GM12864 (cell line): ENCODE results near the gene ITPK1.
"Not testable (repeated sequence)": the region's sequence is repeated elsewhere in the genome, so short reads cannot be mapped to it uniquely, and the experiment has no call there.

ENCODE experiments used
- DNase-seq: peaks from one replicate; pipeline ENCODE4 v3.0.0-alpha.2; 2011; ENCODE audit warnings: low read depth
- H3K4me3 ChIP-seq: 2 replicates; pipeline ENCODE4 v1.5.1; 2011; ENCODE audit warnings: mild to moderate bottlenecking, low read depth, low read length, control low read depth
- CTCF ChIP-seq: IDR thresholded peaks from 2 replicates; pipeline ENCODE4 v1.5.1; 2011; ENCODE audit warnings: low read depth, mild to moderate bottlenecking, moderate library complexity, low read length, control low read depth, inconsistent platforms; ENCODE audit errors: missing control alignments

Gene ITPK1

DNA sequence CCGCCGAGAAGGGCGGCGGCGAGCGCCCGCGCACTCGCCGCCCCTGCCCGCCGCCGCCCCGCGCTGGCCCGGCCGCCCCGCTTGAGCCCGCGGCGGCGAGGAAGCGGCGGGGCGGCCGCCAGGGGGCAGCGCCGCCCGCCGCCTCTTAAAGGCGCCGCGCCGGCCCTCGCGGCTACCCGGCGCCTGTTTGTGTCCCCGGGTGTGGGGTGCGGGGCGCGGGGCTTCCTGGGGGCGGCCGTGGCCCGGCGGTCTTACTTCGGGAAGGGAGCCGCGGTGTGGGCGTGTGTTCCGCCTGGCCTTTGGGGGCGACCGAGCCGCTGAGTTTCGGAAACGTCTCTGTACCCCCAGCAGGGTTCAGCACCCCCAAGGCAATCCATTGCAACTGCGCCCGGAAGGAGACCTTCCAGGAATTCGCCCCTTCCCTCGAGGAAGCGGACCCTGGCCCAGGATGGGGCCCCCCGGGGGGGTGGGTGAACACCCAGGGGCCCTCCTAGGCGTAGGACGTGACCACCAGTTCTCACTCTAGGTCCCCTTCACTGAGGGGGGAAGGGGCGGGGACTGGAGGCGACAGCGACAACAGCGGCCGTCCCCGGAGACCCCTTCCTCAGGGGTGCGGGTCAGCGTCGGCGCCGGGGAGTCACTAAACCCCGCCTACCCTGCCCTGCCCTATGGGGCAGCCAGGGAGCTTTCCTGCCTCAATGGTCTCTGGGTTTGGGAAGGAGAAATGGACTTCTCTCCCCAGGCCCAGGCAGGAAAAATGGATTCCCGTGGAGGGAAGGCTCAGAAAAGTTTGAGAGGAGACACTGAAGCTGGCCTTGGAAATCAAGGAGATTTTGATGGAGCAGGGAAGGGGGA is at the start of gene ITPK1:
Gene ITPK1 (minus strand): TSS at position 105 of the 855 bp plus-strand sequence. CDS start 762 bp downstream, outside the sequence.
- peak within 1 kb of the TSS; percentile 78 for H3K4me3 ChIP-seq
- DNase-seq = no peak
- peak; percentile 41 for TF ChIP-seq CTCF

GRCh38 chr14:93163564-93163963 is 47.8 kb upstream of the ITPK1 start:
- H3K4me3 ChIP-seq = no peak overlapping the region
- DNase-seq = no peak
- TF ChIP-seq CTCF = no peak

DNA sequence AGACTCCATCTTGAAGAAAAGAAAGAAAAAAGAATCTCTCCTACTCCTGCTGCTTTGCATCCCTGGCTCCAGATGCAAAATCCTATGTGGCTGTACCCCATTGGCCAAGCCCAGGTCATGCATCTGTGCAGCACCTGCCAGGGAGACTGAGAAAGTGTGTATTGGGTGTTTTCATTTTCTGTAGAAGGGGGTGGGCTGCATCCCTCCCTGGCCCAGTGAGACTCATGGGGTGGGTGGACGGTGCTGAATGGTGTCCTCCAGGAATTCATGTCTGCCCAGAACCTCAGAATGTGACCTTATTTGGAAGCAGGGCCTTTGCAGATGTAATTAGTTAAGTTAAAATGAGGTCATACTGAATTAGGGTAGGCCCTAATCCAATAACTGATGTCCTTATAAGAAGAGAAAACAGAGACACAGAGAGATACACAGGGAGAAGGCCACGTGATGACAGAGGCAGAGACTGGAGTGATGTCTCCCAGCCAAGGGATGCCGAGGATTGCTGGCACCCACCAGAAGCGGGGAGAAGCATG is 45.8 kb upstream of the ITPK1 start:
- no peak for TF ChIP-seq CTCF
- no peak for DNase-seq
- no peak overlapping the region for H3K4me3 ChIP-seq

GRCh38 chr14:93160353-93160801 is 44.7 kb upstream of the ITPK1 start:
- no peak overlapping the region for H3K4me3 ChIP-seq
- no peak for DNase-seq
- peak; percentile 47 for TF ChIP-seq CTCF

DNA sequence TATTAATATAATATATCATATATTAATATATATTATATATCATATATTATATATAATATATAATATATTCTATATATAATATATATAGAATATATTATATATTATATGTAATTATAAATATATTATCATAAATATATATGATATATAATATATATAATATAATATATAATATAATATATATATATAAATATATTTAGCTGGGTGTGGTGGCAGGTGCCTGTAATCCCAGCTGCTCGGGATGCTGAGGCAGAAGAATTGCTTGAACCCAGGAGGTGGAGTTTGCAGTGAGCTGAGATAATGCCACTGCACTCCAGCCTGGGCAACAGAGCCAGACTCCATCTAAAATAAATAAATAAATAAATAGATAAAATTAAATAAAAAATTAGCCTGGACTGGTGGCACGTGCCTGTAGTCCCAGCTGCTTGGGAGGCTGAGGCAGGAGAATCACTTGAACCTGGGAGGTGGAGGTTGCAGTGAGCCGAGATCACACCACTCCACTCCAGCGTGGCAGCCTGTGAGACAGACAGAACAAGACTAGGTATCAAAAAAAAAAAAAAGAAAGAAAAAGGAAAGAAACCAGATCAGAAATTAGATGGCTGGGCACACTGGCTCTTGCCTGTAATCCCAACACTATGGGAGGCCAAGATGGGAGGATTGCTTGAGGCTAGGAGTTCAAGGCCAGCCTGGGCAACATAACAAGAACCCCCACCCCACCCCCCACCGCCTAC is 44.1 kb upstream of the ITPK1 start:
- H3K4me3 ChIP-seq, DNase-seq: not testable (repeated sequence)

- not testable (repeated sequence) for H3K4me3 ChIP-seq, DNase-seq
These were observed 42.6 kb upstream of the ITPK1 start for GRCh38 chr14:93158349-93158748.

DNA sequence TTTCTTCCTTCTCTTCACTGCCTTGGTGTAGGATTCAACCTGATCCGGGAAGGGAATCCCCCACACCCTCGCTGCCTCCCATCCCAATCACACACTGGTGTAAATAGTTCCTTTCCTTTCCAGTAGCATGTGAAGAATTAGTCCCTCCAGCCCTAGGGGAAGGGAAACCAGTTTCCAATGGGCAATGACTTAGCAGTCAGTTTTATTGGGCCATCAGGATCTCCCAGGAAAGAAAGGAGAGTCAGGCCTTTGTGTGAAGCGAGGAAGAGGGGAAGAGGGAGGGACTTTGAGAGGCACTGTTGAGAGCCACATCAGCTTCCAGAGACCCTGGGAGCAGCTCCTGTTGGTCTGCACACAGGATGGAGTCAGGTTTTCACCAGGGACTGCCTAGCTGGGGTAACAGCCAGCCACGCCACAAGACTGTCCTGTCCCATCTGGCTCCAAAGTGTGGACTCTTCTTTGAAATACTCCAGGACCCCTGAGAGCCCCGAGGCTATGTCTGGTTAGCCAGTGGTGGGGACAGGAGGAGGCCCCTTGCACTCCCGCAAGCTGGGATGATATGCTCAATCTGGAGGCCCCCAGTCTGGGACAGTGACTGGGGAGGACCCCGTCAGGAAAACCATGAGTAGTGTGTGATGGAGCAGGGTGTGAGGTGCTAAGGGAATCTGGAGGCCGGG is 41.1 kb upstream of the ITPK1 start:
- DNase-seq = no peak
- H3K4me3 ChIP-seq = no peak overlapping the region
- no peak for TF ChIP-seq CTCF
